Stimulated activated CD8-positive, alpha-beta memory T cell treated with anti-CD3 and anti-CD28 coated beads, Interleukin-12 subunit alpha, Interleukin-12 subunit beta, amount 100 ng/mL, for 1 hour (primary cell): ENCODE measurements around the gene SPAAR.
"Not testable (repeated sequence)": the region's sequence is repeated elsewhere in the genome, so short reads cannot be mapped to it uniquely, and the experiment has no call there.

Experiments used
- DNase-seq: peaks from one replicate; pipeline ENCODE4 v3.0.0-alpha.2; 2020; ENCODE audit warnings: low read depth

The SPAAR gene

DNA sequence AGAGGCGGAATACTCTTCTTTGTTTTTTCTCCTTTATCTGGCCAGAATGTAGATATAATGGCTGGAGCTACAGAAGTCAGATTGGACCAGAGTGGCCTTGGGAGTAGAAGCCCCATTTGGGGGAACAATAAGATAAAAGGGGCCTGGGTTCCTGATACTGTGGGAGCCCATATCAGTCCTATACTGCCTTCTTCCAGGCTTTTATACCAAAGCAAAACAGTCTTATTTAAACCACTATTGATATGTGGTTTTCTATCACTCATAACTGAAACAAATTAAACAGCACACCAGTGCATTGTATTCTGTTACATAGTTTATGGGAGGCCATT is 14.3 kb downstream of the SPAAR start:
- DNase-seq = no peak

GRCh38 chr9:35923927-35924763 is 14.9 kb downstream of the SPAAR start:
- DNase-seq = no peak

DNA sequence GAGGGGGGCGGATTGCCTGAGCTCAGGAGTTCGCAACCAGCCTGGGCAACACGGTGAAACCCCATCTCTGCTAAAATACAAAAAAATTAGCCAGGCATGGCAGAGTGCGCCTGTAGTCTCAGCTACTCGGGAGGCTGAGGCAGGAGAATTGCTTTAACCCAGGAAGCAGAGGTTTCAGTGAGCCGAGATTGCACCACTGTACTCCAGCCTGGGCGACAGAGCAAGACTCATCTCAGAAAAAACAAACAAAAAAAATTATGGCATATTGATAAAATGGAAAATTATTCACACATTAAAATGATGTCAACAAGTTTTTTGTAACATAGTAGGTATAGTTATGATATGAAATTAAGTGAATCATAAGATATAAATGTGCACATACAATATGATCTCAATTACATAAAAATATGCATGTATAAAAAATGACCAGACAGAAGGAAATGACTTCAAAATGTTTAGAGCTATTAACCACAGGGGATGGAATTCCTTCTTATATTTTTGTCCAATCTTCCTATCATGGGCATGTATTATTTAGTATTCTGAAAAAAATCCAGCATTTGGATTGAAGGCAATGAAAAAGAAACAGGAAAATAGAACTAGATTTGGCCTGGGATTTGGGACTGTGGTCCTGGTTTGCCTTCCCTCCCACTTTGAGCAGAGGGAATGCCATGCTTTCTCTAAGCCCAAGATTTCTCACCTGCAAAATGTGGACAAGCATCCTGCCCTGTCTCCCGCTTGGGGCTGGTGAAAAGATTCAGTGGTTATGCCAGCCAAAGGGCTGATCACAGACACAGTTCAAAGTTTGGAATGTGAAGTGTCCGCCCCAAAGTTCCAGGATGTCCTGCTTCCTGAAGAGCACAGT is 19.5 kb downstream of the SPAAR start:
- no peak for DNase-seq

DNA sequence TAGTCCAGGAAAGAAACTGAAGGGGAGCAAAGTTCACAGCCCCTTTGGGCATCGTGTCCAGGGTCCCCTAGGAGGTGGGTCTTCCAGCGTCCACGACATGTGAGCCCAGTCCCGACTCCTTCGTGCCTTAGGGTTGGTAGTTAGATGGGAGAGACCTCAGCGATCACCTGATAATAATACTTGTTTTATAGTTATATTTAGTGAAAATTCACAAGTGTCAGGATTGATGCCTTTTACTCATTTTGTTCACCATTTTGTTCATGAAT is 20.1 kb downstream of the SPAAR start:
- no peak for DNase-seq

- no peak for DNase-seq
These were observed 21.2 kb downstream of the SPAAR start for GRCh38 chr9:35930521-35930920.

DNA sequence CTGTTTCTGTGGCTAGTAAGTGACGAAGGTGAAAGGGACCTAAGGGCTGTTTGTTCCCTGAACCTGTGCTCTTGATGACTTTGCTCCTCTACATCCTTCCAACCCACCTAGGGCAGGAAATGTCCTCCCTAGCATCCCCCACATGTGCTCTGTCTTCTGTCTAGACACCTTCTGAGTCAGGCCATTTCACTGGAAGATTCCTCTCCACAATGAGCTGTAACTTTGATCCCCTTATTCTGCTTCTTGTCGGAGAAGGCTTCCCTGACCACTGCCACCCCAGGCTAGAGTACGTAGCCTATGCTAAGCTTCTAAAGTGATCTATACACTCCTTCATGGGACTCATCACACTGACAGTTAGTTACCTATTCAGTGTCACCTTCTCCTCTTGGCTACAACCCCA is 21.7 kb downstream of the SPAAR start:
- DNase-seq = no peak

DNA sequence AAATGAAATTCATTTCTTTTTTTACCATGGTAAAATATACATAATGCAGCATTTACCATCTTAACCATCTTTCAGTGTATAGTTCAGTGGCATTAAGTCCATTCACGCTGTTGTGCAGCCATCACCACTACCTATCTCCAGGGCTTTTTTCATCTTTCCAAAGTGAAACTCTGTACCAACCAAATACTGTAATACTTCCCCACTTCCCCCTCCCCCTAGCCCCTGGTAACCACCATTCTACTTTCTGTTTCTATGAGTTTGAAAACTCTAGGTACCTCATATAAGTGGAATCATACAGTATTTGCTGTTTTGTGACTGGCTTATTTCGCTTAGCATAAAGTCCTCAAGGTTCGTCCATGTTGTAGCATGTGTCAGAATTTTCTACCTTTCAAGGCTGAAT is 23.4 kb downstream of the SPAAR start:
- DNase-seq = no peak

- no peak for DNase-seq
These were observed 24.3 kb downstream of the SPAAR start for GRCh38 chr9:35933550-35934067.

- not testable (repeated sequence) for DNase-seq
These were observed 24.8 kb downstream of the SPAAR start for GRCh38 chr9:35934069-35934468.

- DNase-seq = no peak
These were observed 26.0 kb downstream of the SPAAR start for GRCh38 chr9:35935261-35935660.

- no peak for DNase-seq
These were observed 26.6 kb downstream of the SPAAR start for GRCh38 chr9:35935755-35936509.

- no peak for DNase-seq
These were observed 27.9 kb downstream of the SPAAR start for GRCh38 chr9:35937227-35937626.

- no peak for DNase-seq
These were observed 29.4 kb downstream of the SPAAR start for GRCh38 chr9:35938474-35939356.

DNA sequence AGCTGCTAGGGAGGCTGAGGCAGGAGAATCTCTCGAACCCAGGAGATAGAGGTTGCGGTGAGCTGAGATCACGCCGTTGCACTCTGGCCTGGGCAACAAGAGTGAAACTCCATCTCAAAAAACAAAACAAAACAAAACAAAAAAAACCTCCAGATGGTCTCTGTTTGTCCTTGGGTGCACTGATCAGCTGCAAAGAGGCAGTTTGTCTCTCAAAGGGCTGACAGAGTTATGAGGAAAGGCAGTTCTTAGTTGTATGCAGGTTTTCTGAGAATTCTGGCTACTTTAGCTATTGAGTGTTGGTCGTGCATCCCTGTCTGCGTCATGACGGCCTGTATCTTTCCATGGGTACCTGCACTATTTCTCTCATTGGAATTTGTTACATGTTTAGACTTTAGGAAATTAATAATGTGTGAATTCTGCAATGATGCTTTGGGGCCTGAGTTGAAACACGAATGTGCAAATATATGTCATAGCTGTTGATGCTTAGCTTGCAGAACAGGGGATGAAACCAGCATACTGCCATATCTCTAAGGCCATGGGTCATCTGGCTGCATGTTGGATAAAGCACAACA is 30.5 kb downstream of the SPAAR start:
- DNase-seq = no peak

DNA sequence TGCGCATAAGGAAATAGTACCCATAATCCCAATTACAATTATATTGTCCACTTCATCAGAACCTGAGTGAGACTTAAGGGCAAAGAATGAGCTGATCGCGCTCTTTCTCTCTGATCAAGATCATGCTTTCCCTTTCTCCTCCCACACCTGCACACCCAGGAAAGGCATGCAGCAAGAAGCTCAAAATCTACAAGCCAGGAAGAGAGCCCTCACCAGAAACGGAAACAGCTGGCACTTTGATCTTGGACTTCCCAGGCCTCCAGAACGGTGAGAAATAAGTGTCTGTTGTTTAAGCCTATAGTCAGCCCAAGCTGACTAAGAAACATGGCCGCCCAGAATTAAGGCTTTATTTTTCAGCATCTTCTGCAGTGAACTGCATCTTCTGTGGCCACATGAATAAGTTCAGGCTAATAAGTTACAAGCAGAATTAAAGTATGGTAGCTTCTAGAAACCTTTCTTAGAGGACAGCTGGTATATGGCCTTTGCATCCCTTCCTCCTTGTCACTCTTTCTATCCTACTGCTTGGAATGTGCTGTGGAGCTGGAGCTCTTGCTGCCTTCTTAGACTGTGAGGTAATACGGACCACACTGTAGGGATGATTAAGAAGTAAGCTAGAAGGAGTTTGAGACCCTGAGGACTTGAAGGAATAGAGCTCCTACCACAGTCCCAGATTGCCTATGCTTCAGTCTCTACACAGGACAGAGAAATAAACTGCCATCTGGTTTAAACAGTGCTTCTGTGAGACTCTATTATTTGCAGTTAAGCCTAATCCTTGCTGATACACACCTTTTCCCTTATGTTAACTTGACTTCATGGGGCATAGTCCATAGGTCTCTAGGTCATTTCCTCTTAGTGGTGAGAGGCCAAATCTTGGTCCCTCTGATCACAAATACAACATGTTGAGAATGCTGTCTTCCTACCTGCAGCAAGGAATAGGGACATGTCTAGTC is 31.4 kb downstream of the SPAAR start:
- peak; percentile 1 for DNase-seq

DNA sequence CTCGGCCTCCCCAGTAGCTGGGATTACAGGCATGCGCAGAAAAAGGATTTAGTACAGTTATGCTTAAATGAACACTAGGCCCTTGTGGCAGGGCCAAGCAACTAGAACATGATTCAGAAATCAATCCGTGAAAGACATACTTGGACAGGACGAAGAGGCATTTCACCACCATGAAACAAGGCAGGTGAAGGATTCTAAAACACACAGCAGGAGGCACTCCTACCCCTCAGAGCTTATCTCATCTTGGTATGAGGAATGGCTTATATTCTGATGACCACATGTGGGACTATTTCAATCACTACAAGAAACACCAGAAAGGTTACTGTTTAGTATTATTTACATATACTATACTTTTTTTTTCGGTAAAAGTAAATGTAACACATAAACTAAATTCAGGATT is 33.0 kb downstream of the SPAAR start:
- no peak for DNase-seq

DNA sequence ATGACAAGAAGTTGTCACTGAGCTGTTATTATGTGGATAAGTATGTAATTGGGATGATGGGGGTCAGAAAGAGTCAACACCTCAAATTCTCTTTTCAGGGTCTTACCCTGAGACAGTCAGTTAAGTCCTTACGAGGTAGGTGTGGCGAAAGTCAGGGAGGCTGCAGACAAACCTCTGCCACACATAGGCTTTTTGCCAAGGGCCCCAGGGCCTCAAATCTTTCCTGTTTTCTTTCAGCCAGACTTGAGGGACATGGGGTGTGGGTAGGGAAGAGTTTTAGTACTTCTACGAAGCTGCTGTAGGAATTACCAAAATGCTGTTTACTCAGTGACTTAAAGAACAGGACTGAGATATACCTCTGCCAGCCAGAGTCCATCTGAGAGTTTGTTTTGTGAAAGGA is 34.9 kb downstream of the SPAAR start:
- DNase-seq = no peak

DNA sequence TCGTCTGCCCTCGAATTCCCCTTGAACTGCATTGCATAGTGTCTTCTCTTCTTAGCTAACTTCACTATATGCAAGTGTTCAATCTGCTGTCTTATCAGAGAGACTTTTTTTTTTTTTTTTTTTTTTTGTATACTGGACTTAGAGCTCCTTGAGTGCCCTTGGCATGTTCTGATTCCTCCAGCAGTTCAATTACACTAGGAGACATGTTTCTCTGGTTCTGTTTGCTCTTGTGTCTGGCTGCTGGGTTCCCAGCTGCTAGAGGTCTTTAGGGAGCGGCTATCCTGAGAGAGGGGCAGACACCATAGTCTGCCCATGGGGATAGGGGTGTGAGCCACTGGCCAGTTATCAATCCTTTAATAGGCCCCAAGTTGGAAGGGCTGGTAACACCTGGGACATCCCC is 35.6 kb downstream of the SPAAR start:
- no peak for DNase-seq

DNA sequence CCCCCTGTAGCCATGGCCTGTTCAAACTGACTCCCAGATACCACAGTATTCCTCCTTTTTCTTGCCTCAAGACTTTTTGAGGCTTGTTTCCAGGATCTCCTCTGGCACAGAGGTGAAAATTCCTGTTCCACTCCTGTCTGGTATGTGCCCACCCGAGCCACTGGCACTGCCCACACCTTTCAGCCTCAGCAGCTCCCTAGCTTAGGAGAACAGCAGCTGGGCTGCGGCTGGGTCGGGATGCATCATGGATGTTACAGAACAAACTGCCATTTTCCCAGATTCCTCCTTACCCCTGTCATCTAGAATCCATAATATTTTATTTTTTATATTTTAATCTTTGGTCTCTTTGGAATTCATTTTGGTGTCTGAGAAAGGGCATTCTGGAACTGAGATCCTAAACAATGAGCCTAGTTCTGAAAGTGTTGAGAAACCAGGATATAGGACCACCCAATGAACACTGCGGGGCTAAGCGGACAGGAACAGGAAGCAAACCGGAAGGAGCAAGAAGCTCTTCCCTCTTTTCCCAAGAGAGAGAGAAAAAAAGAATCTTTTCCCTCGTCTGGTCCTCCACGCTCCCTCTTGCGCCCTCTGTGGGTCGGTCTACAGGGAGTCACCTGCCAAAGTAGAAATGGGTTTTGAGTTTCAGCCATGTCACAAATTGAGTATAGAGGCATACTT is 36.2 kb downstream of the SPAAR start:
- peak; percentile 42 for DNase-seq

- DNase-seq = no peak
These were observed 39.2 kb downstream of the SPAAR start for GRCh38 chr9:35948451-35948850.
